PC-9 (cell line): ENCODE results near the gene PRKG1. TPM values are rescaled to one million over a fixed set of nuclear protein-coding genes. Genes with fewer than 3 reads are reported as not detected.

Experiments
- BruUV-seq: library from RNA; stranded (reverse); fragments of 400-500 nt; replicated peaks from 2 replicates; lab custom pipeline; 2021; lab: Mats Ljungman, UMichigan
- CTCF ChIA-PET: fragments of 300-600 bp; sonication (Branson Sonifier 250); formaldehyde crosslinking; loops from one replicate; lab custom pipeline; 2022; ENCODE audit warnings: antibody characterized with exemption; lab: Charles Lee
- POLR2A ChIA-PET: fragments of 300-600 bp; sonication (Branson Sonifier 250); formaldehyde crosslinking; loops from one replicate; lab custom pipeline; 2022; ENCODE audit warnings: antibody characterized with exemption; ENCODE audit not compliant: unreplicated experiment; lab: Charles Lee
- DNase-seq, 2 experiments: peaks; one replicate each; pipeline versions ENCODE4 v3.0.0 to v3.0.0-alpha.2; 2015 to 2022; ENCODE audit warnings: mixed read lengths in 1 of 2
- H2AFZ ChIP-seq: fragments of 200-600 bp; sonication (generic); 2 replicates; pipeline ENCODE4 v1.8.1; 2017; ENCODE audit warnings: antibody characterized with exemption
- H3F3A ChIP-seq: fragments of 200-600 bp; sonication (generic); 2 replicates; pipeline ENCODE4 v1.8.1; 2017; ENCODE audit warnings: antibody characterized with exemption, mild to moderate bottlenecking, low read depth; ENCODE audit not compliant: insufficient read depth
- H3K27ac ChIP-seq: fragments of 200-600 bp; sonication (generic); 2 replicates; pipeline ENCODE4 v1.6.1; 2016; ENCODE audit warnings: mixed run types
- H3K27me3 ChIP-seq: fragments of 200-600 bp; sonication (generic); 2 replicates; pipeline ENCODE4 v1.6.1; 2016; ENCODE audit warnings: low read depth, mixed run types; ENCODE audit not compliant: insufficient read depth
- H3K36me3 ChIP-seq: fragments of 200-600 bp; sonication (generic); 2 replicates; pipeline ENCODE4 v1.6.1; 2016; ENCODE audit warnings: low read depth, mixed run types
- H3K4me1 ChIP-seq: fragments of 200-600 bp; sonication (generic); replicated peaks from 2 replicates; pipeline ENCODE4 v1.6.1; 2016; ENCODE audit warnings: mixed run types; ENCODE audit not compliant: insufficient read depth
- H3K4me2 ChIP-seq: fragments of 200-600 bp; sonication (generic); 2 replicates; pipeline ENCODE4 v1.6.1; 2017; ENCODE audit warnings: mixed run types
- H3K4me3 ChIP-seq: fragments of 200-600 bp; sonication (generic); 2 replicates; pipeline ENCODE4 v1.6.1; 2016; ENCODE audit warnings: mixed run types
- H3K79me2 ChIP-seq: fragments of 200-600 bp; sonication (generic); 2 replicates; pipeline ENCODE4 v1.6.1; 2017; ENCODE audit warnings: low read depth, mixed run types
- H3K9me2 ChIP-seq: fragments of 200-600 bp; sonication (generic); 2 replicates; pipeline ENCODE4 v1.8.1; 2017; ENCODE audit warnings: mild to moderate bottlenecking; ENCODE audit not compliant: insufficient read depth
- H3K9me3 ChIP-seq: fragments of 200-600 bp; sonication (generic); 2 replicates; pipeline ENCODE4 v1.8.1; 2016; ENCODE audit warnings: low read depth; ENCODE audit not compliant: insufficient read depth
- H4K20me1 ChIP-seq: fragments of 200-600 bp; sonication (generic); 2 replicates; pipeline ENCODE4 v1.8.1; 2017; ENCODE audit not compliant: insufficient read depth
- CTCF ChIP-seq: fragments of 200-600 bp; sonication (generic); conservative IDR thresholded peaks from 2 replicates; pipeline ENCODE4 v1.6.1; 2017; ENCODE audit warnings: mixed run types, antibody characterized with exemption, mild to moderate bottlenecking, moderate library complexity
- EZH2 ChIP-seq: fragments of 200-600 bp; sonication (generic); IDR thresholded peaks from 2 replicates; pipeline ENCODE4 v1.8.0; 2017; ENCODE audit warnings: antibody characterized with exemption, low read depth
- intact Hi-C: fragments of 100-400 bp; cut with micrococcal nuclease; formaldehyde crosslinking; loops from one replicate; pipeline ENCODE4 v1.10.0; 2022; ENCODE audit not compliant: unreplicated experiment
- total RNA-seq: library from RNA; stranded (reverse); gene quantifications from 2 replicates; pipeline ENCODE4 v1.2.3, GENCODE V29; 2021

PRKG1 gene
- total RNA-seq, 1 experiment from 2014 or later = 0.70 TPM

GRCh38 chr10:51788273-51788672, 714.0 kb downstream of the PRKG1 start:
- no peaks in the 10 kb centered on the region for H4K20me1 ChIP-seq
- no TSS peak for BruUV-seq
- ChIA-PET CTCF (no interaction called here), POLR2A (no interaction called here)
- no peak overlapping the region for H3K4me2 ChIP-seq
- intact Hi-C loops = no loop called here
- no peak overlapping the region for H3K27ac ChIP-seq
- H3F3A ChIP-seq = no peaks in the 10 kb centered on the region
- no peak overlapping the region for H3K4me3 ChIP-seq
- H3K79me2 ChIP-seq = no peaks in the 10 kb centered on the region
- no peaks in the 10 kb centered on the region for H3K4me1 ChIP-seq
- TF ChIP-seq EZH2 = no peak
- no peak for TF ChIP-seq CTCF
- no peaks in the 10 kb centered on the region; the same call in 1 of the 2 replicates for H3K9me2 ChIP-seq
- H2AFZ ChIP-seq = no peak overlapping the region
- H3K27me3 ChIP-seq = no peaks in the 10 kb centered on the region
- no peaks in the 10 kb centered on the region for H3K9me3 ChIP-seq
- H3K36me3 ChIP-seq = no peaks in the 10 kb centered on the region
- no peak for DNase-seq

DNA sequence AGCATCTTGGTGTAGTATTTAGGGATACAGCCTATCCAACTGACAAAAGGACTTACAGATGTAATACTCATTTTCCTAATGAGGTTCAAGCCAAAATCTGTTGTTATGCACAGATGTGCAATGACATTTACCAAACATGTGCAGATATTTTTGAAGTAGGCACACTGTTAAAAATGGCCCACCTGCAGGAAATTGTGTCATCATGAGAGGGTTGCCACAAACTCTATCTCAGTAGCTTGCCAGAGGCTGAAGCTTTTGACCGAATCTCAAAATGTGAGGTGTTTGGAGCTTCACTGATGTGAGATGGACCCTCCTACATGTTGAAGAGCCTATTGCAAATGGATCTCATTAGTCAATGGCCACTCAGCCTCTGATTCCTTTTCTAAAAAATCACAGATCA, 714.8 kb downstream of the PRKG1 start:
- Histone ChIP-seq H4K20me1 (no peaks in the 10 kb centered on the region), H3K9me2 (no peaks in the 10 kb centered on the region; the same call in 1 of the 2 replicates), H3K79me2 (no peaks in the 10 kb centered on the region), H3K4me1 (no peaks in the 10 kb centered on the region), H3K4me2 (no peak overlapping the region), H2AFZ (no peak overlapping the region), H3K4me3 (no peak overlapping the region), H3K36me3 (no peaks in the 10 kb centered on the region), H3K27me3 (no peaks in the 10 kb centered on the region), H3K9me3 (peaks cover 5% of the 10 kb centered on the region; the same call in 1 of the 2 replicates), H3F3A (no peaks in the 10 kb centered on the region), H3K27ac (no peak overlapping the region)
- POLR2A ChIA-PET = no interaction called here
- intact Hi-C loops = no loop called here
- BruUV-seq = no TSS peak
- CTCF ChIA-PET = no interaction called here
- no peak for DNase-seq
- no peak for TF ChIP-seq CTCF
- TF ChIP-seq EZH2 = no peak

- no peak for TF ChIP-seq EZH2
- no peak for TF ChIP-seq CTCF
- H2AFZ ChIP-seq = no peak overlapping the region
- no peaks in the 10 kb centered on the region for H3F3A ChIP-seq
- ChIA-PET POLR2A (no interaction called here), CTCF (no interaction called here)
- no peaks in the 10 kb centered on the region for H4K20me1 ChIP-seq
- no peak overlapping the region for H3K27ac ChIP-seq
- no peaks in the 10 kb centered on the region for H3K36me3 ChIP-seq
- DNase-seq = no peak
- H3K27me3 ChIP-seq = no peaks in the 10 kb centered on the region
- intact Hi-C loops = no loop called here
- H3K4me3 ChIP-seq = no peak overlapping the region
- no peaks in the 10 kb centered on the region for H3K4me1 ChIP-seq
- H3K9me3 ChIP-seq = peaks cover 6% of the 10 kb centered on the region; the same call in 1 of the 2 replicates
- no peak overlapping the region for H3K4me2 ChIP-seq
- H3K79me2 ChIP-seq = no peaks in the 10 kb centered on the region
- no TSS peak for BruUV-seq
- H3K9me2 ChIP-seq = no peaks in the 10 kb centered on the region; the same call in none of the 2 replicates
These were observed 715.6 kb downstream of the PRKG1 start for GRCh38 chr10:51789903-51790302.
